ENCODE measurements around the gene CNTN4.

The CNTN4 gene

DNA sequence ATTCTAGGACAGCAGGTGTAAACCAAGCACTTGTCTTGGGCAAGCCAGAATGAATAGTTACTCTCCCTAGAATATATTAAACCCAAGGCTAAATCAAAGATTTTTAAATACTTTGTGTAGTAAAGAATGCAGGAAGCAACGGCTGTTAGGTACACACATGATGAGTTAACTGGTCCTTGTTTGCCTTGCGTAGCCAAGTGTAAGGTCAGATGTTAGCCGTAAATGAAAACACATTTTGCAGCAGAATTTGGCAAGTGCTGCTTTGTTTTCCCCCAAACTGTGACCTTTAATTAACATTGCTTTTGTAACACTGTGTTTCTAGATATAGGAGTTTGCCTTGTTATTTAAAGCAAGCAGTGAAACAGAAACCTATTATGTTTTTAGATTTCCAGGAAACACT, 642.9 kb downstream of the CNTN4 start:
- TF ChIP-seq, protein P1, sequence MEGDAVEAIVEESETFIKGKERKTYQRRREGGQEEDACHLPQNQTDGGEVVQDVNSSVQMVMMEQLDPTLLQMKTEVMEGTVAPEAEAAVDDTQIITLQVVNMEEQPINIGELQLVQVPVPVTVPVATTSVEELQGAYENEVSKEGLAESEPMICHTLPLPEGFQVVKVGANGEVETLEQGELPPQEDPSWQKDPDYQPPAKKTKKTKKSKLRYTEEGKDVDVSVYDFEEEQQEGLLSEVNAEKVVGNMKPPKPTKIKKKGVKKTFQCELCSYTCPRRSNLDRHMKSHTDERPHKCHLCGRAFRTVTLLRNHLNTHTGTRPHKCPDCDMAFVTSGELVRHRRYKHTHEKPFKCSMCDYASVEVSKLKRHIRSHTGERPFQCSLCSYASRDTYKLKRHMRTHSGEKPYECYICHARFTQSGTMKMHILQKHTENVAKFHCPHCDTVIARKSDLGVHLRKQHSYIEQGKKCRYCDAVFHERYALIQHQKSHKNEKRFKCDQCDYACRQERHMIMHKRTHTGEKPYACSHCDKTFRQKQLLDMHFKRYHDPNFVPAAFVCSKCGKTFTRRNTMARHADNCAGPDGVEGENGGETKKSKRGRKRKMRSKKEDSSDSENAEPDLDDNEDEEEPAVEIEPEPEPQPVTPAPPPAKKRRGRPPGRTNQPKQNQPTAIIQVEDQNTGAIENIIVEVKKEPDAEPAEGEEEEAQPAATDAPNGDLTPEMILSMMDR (IDR thresholded peaks at IDR 0.05; ENCODE audit: low read depth, low read length), result no peak
- H3K4me3 ChIP-seq (replicated peaks in 1 of 2; ENCODE audit: low read depth in 2 of 2, low read length in 2 of 2), result no peak overlapping the region
- DNase-seq (ENCODE audit: low read depth in 2 of 2), result no peak

DNA sequence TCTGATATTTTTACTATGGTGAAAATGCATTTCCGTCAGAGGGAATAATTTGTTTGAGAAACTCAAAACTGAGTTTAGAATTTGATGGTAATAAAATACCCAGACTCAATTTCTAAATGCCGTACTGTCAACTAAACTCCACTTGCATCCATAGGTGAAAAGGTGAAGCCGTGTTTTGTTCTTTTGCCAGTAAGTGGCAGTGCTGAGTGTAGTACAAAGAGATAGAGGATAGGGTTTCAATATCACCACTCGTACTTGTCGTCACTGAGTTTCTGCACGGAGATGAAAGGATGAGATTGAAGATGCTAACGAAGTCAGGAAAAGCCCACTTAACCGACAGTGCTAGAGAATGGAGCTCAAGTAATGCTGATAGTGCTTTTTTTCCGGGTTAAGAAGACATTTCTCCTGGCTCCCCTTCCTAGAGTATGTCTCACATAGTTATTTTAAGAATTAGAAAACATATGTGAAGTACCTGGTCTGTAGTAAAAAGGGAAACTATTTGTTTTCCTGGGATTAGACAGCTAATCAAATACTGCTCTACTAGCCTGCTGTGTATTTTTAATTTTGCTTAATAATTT, 666.4 kb downstream of the CNTN4 start:
- no peak overlapping the region for H3K4me3 ChIP-seq (replicated peaks in 1 of 2; ENCODE audit: low read depth in 2 of 2, low read length in 2 of 2)
- TF ChIP-seq, protein P1 (IDR thresholded peaks at IDR 0.05; ENCODE audit: low read depth, low read length), result no peak
- DNase-seq (ENCODE audit: low read depth in 2 of 2), result no peak

DNA sequence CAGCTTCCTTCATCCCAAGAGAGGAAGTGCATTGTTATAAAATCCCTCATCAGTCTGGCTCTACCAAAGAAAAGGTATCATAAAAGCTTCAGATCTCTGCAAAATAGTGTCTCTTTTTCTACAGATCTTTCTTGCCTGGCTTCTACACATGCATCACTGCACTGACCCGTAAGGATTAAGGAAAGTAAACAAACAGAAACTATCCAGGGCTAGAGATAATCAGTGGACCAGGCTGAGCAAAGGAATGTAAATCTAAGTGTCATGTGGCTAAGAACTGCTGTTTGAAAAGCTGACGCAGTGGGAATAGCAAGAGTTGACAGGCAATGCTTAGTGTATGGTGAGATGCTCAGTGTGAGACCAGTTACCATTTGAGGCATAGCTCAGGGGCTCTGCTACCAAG, 671.8 kb downstream of the CNTN4 start:
- H3K4me3 ChIP-seq (replicated peaks in 1 of 2; ENCODE audit: low read depth in 2 of 2, low read length in 2 of 2), result no peak overlapping the region
- TF ChIP-seq, protein P1 (IDR thresholded peaks at IDR 0.05; ENCODE audit: low read depth, low read length), result no peak
- no peak for DNase-seq (ENCODE audit: low read depth in 2 of 2)

DNA sequence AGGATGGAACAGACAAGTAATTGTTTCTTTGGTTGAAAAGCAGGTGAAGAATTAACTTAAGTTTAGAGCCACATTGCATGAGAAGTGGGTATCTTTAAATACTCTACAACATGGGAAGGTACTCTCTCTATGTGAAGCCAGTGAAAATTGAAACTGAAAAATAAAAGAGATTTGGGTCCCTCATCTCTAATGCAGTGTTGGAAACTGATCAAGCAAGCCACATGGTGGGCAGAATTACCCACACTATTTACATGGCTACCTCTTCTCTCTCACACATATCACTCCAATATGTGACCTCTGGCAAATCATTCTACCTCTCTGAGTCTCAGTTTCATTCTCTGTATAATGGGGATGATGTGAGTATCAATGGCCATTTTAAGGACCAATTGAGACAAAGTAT, 672.5 kb downstream of the CNTN4 start:
- no peak overlapping the region for H3K4me3 ChIP-seq (replicated peaks in 1 of 2; ENCODE audit: low read depth in 2 of 2, low read length in 2 of 2)
- no peak for DNase-seq (ENCODE audit: low read depth in 2 of 2)
- TF ChIP-seq, protein P1 (IDR thresholded peaks at IDR 0.05; ENCODE audit: low read depth, low read length), result no peak

DNA sequence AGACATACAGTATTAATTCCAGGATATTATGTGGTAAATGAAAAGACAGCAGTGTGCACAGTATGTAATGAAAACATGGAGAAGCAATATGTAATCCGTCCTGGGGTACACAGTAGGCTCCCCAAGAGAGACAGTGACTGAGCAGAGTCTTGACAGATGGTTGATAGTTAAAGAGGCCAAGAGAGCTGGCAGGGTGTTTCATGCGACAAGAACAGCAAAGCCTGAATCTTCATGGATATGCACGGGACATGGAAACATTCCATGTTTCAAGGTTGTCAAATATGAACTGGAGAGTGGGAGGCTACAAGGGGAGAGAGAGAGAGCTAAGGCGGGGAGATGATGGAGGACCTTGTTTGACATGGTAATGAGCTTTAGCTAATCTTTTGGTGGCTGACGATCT, 673.1 kb downstream of the CNTN4 start:
- DNase-seq (ENCODE audit: low read depth in 2 of 2), result no peak
- TF ChIP-seq, protein P1 (IDR thresholded peaks at IDR 0.05; ENCODE audit: low read depth, low read length), result no peak
- no peak overlapping the region for H3K4me3 ChIP-seq (replicated peaks in 1 of 2; ENCODE audit: low read depth in 2 of 2, low read length in 2 of 2)

DNA sequence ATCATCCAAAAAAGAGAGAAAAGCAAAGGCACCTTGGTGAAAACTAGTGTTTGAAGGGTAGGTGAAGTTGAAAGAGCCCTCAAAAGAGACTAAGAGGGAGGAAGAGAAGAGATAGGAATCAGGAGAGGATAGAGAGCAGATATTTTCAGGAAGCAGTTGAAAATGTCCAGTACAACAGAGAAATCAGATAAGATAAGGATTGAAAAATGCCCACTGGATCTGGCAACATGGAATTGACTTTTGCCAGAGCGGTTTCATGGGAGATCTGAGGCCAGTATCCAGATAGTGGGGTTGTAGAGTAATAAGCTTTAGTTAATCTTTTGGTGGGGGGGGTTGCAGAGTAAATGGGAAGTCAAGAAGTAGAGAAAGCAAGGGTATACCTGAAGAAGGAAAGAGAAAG, 674.1 kb downstream of the CNTN4 start:
- H3K4me3 ChIP-seq (replicated peaks in 1 of 2; ENCODE audit: low read depth in 2 of 2, low read length in 2 of 2), result no peak overlapping the region
- TF ChIP-seq, protein P1 (IDR thresholded peaks at IDR 0.05; ENCODE audit: low read depth, low read length), result no peak

More for the DNA sequence above, 674.1 kb downstream of the CNTN4 start:
- DNase-seq (ENCODE audit: low read depth in 2 of 2), result no peak

All from cardiac fibroblast (primary cell).